ENCODE results near the gene TMEM117.
"Not testable (repeated sequence)": the region's sequence is repeated elsewhere in the genome, so short reads cannot be mapped to it uniquely, and the experiment has no call there.

Gene TMEM117

GRCh38 chr12:43863770-43864366, 28.0 kb downstream of the TMEM117 start:
- H3K4me1 ChIP-seq (ENCODE audit: control insufficient read depth, insufficient read depth, low read length): peaks cover 3% of the 10 kb centered on the region
- H3K4me3 ChIP-seq (ENCODE audit: low read depth, low read length): no peak overlapping the region
- no peaks in the 10 kb centered on the region for H3K36me3 ChIP-seq (ENCODE audit: control insufficient read depth, insufficient read depth, low read length)
- H3K27me3 ChIP-seq (ENCODE audit: control insufficient read depth, insufficient read depth, low read length): no peaks in the 10 kb centered on the region
- no peak overlapping the region for H3K27ac ChIP-seq (ENCODE audit: low read depth, low read length)
- no peak overlapping the region for H3K9ac ChIP-seq (ENCODE audit: low read depth, low read length)
- H3K9me3 ChIP-seq (ENCODE audit: control insufficient read depth, insufficient read depth, low read length): no peaks in the 10 kb centered on the region

- H3K27me3 ChIP-seq (ENCODE audit: control insufficient read depth, insufficient read depth, low read length); H3K4me1 ChIP-seq (ENCODE audit: control insufficient read depth, insufficient read depth, low read length); H3K27ac ChIP-seq (ENCODE audit: low read depth, low read length); H3K9ac ChIP-seq (ENCODE audit: low read depth, low read length); H3K36me3 ChIP-seq (ENCODE audit: control insufficient read depth, insufficient read depth, low read length); H3K9me3 ChIP-seq (ENCODE audit: control insufficient read depth, insufficient read depth, low read length); H3K4me3 ChIP-seq (ENCODE audit: low read depth, low read length): not testable (repeated sequence)
These were observed 28.7 kb downstream of the TMEM117 start for GRCh38 chr12:43864557-43864956.

DNA sequence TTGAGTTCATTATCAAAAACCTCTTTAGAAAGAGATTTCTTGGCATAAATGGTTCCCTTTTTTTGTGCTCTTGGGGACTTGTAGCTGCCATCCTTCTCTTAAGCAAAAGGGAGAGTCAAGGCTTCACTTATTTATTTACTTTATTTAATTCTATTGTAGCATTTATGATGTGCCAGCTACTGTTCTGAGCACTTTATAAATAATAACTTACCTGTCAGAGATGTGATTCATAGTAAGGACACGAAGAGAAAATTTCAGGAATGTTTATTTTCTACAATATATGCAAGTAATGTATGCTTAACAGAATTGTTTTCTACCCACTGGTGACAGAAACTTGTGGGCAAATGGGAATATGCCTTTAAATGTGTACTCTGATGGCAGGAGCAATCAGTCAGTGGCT, 33.3 kb downstream of the TMEM117 start:
- H3K36me3 ChIP-seq (ENCODE audit: control insufficient read depth, insufficient read depth, low read length): no peaks in the 10 kb centered on the region
- H3K27me3 ChIP-seq (ENCODE audit: control insufficient read depth, insufficient read depth, low read length): no peaks in the 10 kb centered on the region
- H3K4me1 ChIP-seq (ENCODE audit: control insufficient read depth, insufficient read depth, low read length): no peaks in the 10 kb centered on the region
- H3K9ac ChIP-seq (ENCODE audit: low read depth, low read length): no peak overlapping the region
- H3K9me3 ChIP-seq (ENCODE audit: control insufficient read depth, insufficient read depth, low read length): no peaks in the 10 kb centered on the region
- no peak overlapping the region for H3K27ac ChIP-seq (ENCODE audit: low read depth, low read length)
- H3K4me3 ChIP-seq (ENCODE audit: low read depth, low read length): no peak overlapping the region

GRCh38 chr12:43869765-43870164, 33.9 kb downstream of the TMEM117 start:
- H3K27me3 ChIP-seq (ENCODE audit: control insufficient read depth, insufficient read depth, low read length); H3K9ac ChIP-seq (ENCODE audit: low read depth, low read length); H3K4me3 ChIP-seq (ENCODE audit: low read depth, low read length); H3K9me3 ChIP-seq (ENCODE audit: control insufficient read depth, insufficient read depth, low read length); H3K27ac ChIP-seq (ENCODE audit: low read depth, low read length); H3K4me1 ChIP-seq (ENCODE audit: control insufficient read depth, insufficient read depth, low read length); H3K36me3 ChIP-seq (ENCODE audit: control insufficient read depth, insufficient read depth, low read length): not testable (repeated sequence)

GRCh38 chr12:43871258-43871657, 35.4 kb downstream of the TMEM117 start:
- not testable (repeated sequence) for H3K27me3 ChIP-seq (ENCODE audit: control insufficient read depth, insufficient read depth, low read length); H3K9ac ChIP-seq (ENCODE audit: low read depth, low read length); H3K9me3 ChIP-seq (ENCODE audit: control insufficient read depth, insufficient read depth, low read length); H3K36me3 ChIP-seq (ENCODE audit: control insufficient read depth, insufficient read depth, low read length); H3K4me1 ChIP-seq (ENCODE audit: control insufficient read depth, insufficient read depth, low read length); H3K27ac ChIP-seq (ENCODE audit: low read depth, low read length); H3K4me3 ChIP-seq (ENCODE audit: low read depth, low read length)

DNA sequence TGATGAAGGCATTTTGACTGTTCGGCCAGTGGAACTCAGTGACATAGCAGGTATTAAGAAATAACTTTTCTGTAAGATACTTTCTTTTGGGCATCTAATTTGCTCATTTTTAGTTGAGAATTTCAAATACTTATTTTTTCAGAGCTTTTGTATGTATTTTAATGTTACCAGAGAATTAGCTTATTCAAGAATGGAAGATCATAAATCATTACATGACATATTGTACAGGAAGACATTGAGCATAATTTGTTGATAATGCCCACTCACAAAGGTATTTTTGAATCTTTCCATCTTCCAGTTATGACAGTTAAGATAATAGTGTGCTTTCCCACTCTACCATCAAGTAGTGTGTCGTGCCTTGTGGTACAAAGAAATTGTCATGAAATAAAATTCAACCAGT, 36.5 kb downstream of the TMEM117 start:
- no peaks in the 10 kb centered on the region for H3K27me3 ChIP-seq (ENCODE audit: control insufficient read depth, insufficient read depth, low read length)
- H3K4me3 ChIP-seq (ENCODE audit: low read depth, low read length): no peak overlapping the region
- no peak overlapping the region for H3K27ac ChIP-seq (ENCODE audit: low read depth, low read length)
- no peaks in the 10 kb centered on the region for H3K4me1 ChIP-seq (ENCODE audit: control insufficient read depth, insufficient read depth, low read length)
- no peak overlapping the region for H3K9ac ChIP-seq (ENCODE audit: low read depth, low read length)
- no peaks in the 10 kb centered on the region for H3K36me3 ChIP-seq (ENCODE audit: control insufficient read depth, insufficient read depth, low read length)
- H3K9me3 ChIP-seq (ENCODE audit: control insufficient read depth, insufficient read depth, low read length): no peaks in the 10 kb centered on the region

DNA sequence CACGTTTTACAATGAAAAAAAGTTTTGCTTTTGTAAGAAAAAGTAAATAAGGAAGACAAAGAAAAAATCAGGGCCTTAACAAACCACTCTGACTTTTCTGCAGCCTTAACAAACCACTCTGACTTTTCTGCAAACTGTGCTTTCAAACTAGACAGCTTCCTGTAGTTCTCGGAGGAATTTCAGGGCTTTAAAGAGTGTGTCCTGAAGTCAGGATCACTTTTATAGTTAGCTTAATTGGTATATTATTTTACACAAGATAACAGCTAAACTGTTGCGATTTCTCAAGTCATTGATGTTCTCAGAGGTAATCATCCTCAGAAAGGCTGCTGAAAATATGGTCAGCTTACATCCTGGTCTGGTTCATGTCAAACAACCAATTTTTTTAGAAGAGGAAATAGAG, 42.2 kb downstream of the TMEM117 start:
- Histone ChIP-seq H3K27ac (ENCODE audit: low read depth, low read length) (no peak overlapping the region), H3K36me3 (ENCODE audit: control insufficient read depth, insufficient read depth, low read length) (no peaks in the 10 kb centered on the region), H3K4me3 (ENCODE audit: low read depth, low read length) (no peak overlapping the region), H3K9me3 (ENCODE audit: control insufficient read depth, insufficient read depth, low read length) (no peaks in the 10 kb centered on the region), H3K27me3 (ENCODE audit: control insufficient read depth, insufficient read depth, low read length) (no peaks in the 10 kb centered on the region), H3K9ac (ENCODE audit: low read depth, low read length) (no peak overlapping the region), H3K4me1 (ENCODE audit: control insufficient read depth, insufficient read depth, low read length) (no peaks in the 10 kb centered on the region)

DNA sequence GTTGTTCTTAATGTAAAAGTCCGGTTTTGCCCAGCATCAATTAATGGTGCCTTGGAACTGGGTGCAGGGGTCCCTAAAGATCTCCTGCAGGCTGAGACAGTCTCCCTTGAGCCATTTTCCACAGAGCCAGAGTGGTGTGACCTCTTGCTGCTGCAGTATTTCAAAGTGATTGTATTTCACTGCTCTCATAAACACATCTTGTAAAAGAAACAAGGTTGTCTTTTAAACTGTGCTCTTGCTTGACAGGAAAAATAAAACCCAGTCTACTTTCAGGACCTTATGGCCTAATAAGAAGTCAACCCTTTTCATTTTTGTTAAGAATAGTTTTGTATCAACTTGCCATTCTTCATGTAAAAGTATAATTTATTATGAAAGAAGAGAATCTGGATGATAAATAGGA, 44.7 kb downstream of the TMEM117 start:
- Histone ChIP-seq H3K9me3 (ENCODE audit: control insufficient read depth, insufficient read depth, low read length) (no peaks in the 10 kb centered on the region), H3K4me3 (ENCODE audit: low read depth, low read length) (no peak overlapping the region), H3K4me1 (ENCODE audit: control insufficient read depth, insufficient read depth, low read length) (no peaks in the 10 kb centered on the region), H3K27me3 (ENCODE audit: control insufficient read depth, insufficient read depth, low read length) (no peaks in the 10 kb centered on the region), H3K27ac (ENCODE audit: low read depth, low read length) (no peak overlapping the region), H3K36me3 (ENCODE audit: control insufficient read depth, insufficient read depth, low read length) (no peaks in the 10 kb centered on the region), H3K9ac (ENCODE audit: low read depth, low read length) (no peak overlapping the region)

- Histone ChIP-seq H3K9ac (ENCODE audit: low read depth, low read length) (no peak overlapping the region), H3K9me3 (ENCODE audit: control insufficient read depth, insufficient read depth, low read length) (no peaks in the 10 kb centered on the region), H3K4me1 (ENCODE audit: control insufficient read depth, insufficient read depth, low read length) (no peaks in the 10 kb centered on the region), H3K27ac (ENCODE audit: low read depth, low read length) (no peak overlapping the region), H3K36me3 (ENCODE audit: control insufficient read depth, insufficient read depth, low read length) (no peaks in the 10 kb centered on the region), H3K27me3 (ENCODE audit: control insufficient read depth, insufficient read depth, low read length) (no peaks in the 10 kb centered on the region), H3K4me3 (ENCODE audit: low read depth, low read length) (no peak overlapping the region)
These were observed 46.8 kb downstream of the TMEM117 start for GRCh38 chr12:43882578-43883178.

GRCh38 chr12:43883311-43883710, 47.4 kb downstream of the TMEM117 start:
- Histone ChIP-seq H3K27ac (ENCODE audit: low read depth, low read length) (no peak overlapping the region), H3K9ac (ENCODE audit: low read depth, low read length) (no peak overlapping the region), H3K4me3 (ENCODE audit: low read depth, low read length) (no peak overlapping the region), H3K4me1 (ENCODE audit: control insufficient read depth, insufficient read depth, low read length) (no peaks in the 10 kb centered on the region), H3K36me3 (ENCODE audit: control insufficient read depth, insufficient read depth, low read length) (no peaks in the 10 kb centered on the region), H3K27me3 (ENCODE audit: control insufficient read depth, insufficient read depth, low read length) (no peaks in the 10 kb centered on the region), H3K9me3 (ENCODE audit: control insufficient read depth, insufficient read depth, low read length) (no peaks in the 10 kb centered on the region)

GRCh38 chr12:43883748-43884147, 47.9 kb downstream of the TMEM117 start:
- H3K27me3 ChIP-seq (ENCODE audit: control insufficient read depth, insufficient read depth, low read length): no peaks in the 10 kb centered on the region
- H3K9me3 ChIP-seq (ENCODE audit: control insufficient read depth, insufficient read depth, low read length): no peaks in the 10 kb centered on the region
- H3K4me1 ChIP-seq (ENCODE audit: control insufficient read depth, insufficient read depth, low read length): no peaks in the 10 kb centered on the region
- no peak overlapping the region for H3K4me3 ChIP-seq (ENCODE audit: low read depth, low read length)
- H3K9ac ChIP-seq (ENCODE audit: low read depth, low read length): no peak overlapping the region
- H3K36me3 ChIP-seq (ENCODE audit: control insufficient read depth, insufficient read depth, low read length): no peaks in the 10 kb centered on the region
- no peak overlapping the region for H3K27ac ChIP-seq (ENCODE audit: low read depth, low read length)

Measured in HUES48 (cell line).